Measurements from ENCODE around the gene FNIP2. TPM values are rescaled to one million over a fixed set of nuclear protein-coding genes. Genes with fewer than 3 reads are reported as not detected.

The FNIP2 gene
- total RNA-seq, 1 donor from 2014 or later, result 33.7 TPM

GRCh38 chr4:158726633-158727032 lies 42.2 kb upstream of the FNIP2 start:
- Mint-ChIP-seq H3K9me3 (ENCODE audit: low read depth) (no peaks in the 10 kb centered on the region), H3K27ac (ENCODE audit: unreplicated experiment) (no peak overlapping the region), H3K27me3 (ENCODE audit: low read depth) (peaks cover 21% of the 10 kb centered on the region), H3K36me3 (ENCODE audit: low read depth) (peaks cover under 1% of the 10 kb centered on the region), H3K4me1 (ENCODE audit: low read depth) (peaks cover 18% of the 10 kb centered on the region), H3K4me3 (ENCODE audit: unreplicated experiment) (no peak overlapping the region)
- no peak for TF ChIP-seq CTCF (IDR thresholded peaks at IDR 0.05)
- DNase-seq (ENCODE audit: low spot score), result no peak

GRCh38 chr4:158728236-158728635 lies 40.6 kb upstream of the FNIP2 start:
- Mint-ChIP-seq H3K4me3 (ENCODE audit: unreplicated experiment) (no peak overlapping the region), H3K4me1 (ENCODE audit: low read depth) (peaks cover 9% of the 10 kb centered on the region)

GRCh38 chr4:158729716-158730559 lies 38.9 kb upstream of the FNIP2 start:
- Mint-ChIP-seq H3K4me1 (ENCODE audit: low read depth) (peaks cover 3% of the 10 kb centered on the region), H3K27me3 (ENCODE audit: low read depth) (peaks cover 30% of the 10 kb centered on the region), H3K4me3 (ENCODE audit: unreplicated experiment) (no peak overlapping the region), H3K27ac (ENCODE audit: unreplicated experiment) (no peak overlapping the region), H3K9me3 (ENCODE audit: low read depth) (no peaks in the 10 kb centered on the region), H3K36me3 (ENCODE audit: low read depth) (peaks cover 2% of the 10 kb centered on the region)
- peak; percentile 95 for TF ChIP-seq CTCF (IDR thresholded peaks at IDR 0.05)
- no peak for DNase-seq (ENCODE audit: low spot score)

More at GRCh38 chr4:158728236-158728635, 40.6 kb upstream of the FNIP2 start:
- no peak for TF ChIP-seq CTCF (IDR thresholded peaks at IDR 0.05)
- no peak overlapping the region for H3K27ac Mint-ChIP-seq (ENCODE audit: unreplicated experiment)
- no peaks in the 10 kb centered on the region for H3K9me3 Mint-ChIP-seq (ENCODE audit: low read depth)
- H3K27me3 Mint-ChIP-seq (ENCODE audit: low read depth), result peaks cover 30% of the 10 kb centered on the region
- peaks cover 2% of the 10 kb centered on the region for H3K36me3 Mint-ChIP-seq (ENCODE audit: low read depth)
- no peak for DNase-seq (ENCODE audit: low spot score)

- Mint-ChIP-seq H3K27me3 (ENCODE audit: low read depth) (no peaks in the 10 kb centered on the region), H3K4me3 (ENCODE audit: unreplicated experiment) (no peak overlapping the region), H3K27ac (ENCODE audit: unreplicated experiment) (no peak overlapping the region), H3K9me3 (ENCODE audit: low read depth) (no peaks in the 10 kb centered on the region), H3K36me3 (ENCODE audit: low read depth) (no peaks in the 10 kb centered on the region), H3K4me1 (ENCODE audit: low read depth) (no peaks in the 10 kb centered on the region)
- no peak for TF ChIP-seq CTCF (IDR thresholded peaks at IDR 0.05)
- no peak for DNase-seq (ENCODE audit: low spot score)
Measured at GRCh38 chr4:158738866-158739265, 30.0 kb upstream of the FNIP2 start.

GRCh38 chr4:158739600-158739999 lies 29.2 kb upstream of the FNIP2 start:
- TF ChIP-seq CTCF (IDR thresholded peaks at IDR 0.05), result no peak
- no peaks in the 10 kb centered on the region for H3K4me1 Mint-ChIP-seq (ENCODE audit: low read depth)
- no peak overlapping the region for H3K4me3 Mint-ChIP-seq (ENCODE audit: unreplicated experiment)
- DNase-seq (ENCODE audit: low spot score), result no peak
- no peaks in the 10 kb centered on the region for H3K27me3 Mint-ChIP-seq (ENCODE audit: low read depth)
- H3K36me3 Mint-ChIP-seq (ENCODE audit: low read depth), result no peaks in the 10 kb centered on the region
- no peak overlapping the region for H3K27ac Mint-ChIP-seq (ENCODE audit: unreplicated experiment)
- no peaks in the 10 kb centered on the region for H3K9me3 Mint-ChIP-seq (ENCODE audit: low read depth)
